Right lobe of liver (tissue), 6 donors: ENCODE data around the gene UBE2E2. TPM values are rescaled to one million over a fixed set of nuclear protein-coding genes. Genes with fewer than 3 reads are reported as not detected.

Source experiments
- ATAC-seq, 4 donors: fragments of 200-7000 bp; cut with Tn5 transposase; one replicate each; pipeline ENCODE4 v1.9.1; 2020; ENCODE audit warnings: mild to moderate bottlenecking in 4 of 4, moderate library complexity in 4 of 4
- DNase-seq, 3 donors: peaks; one replicate each; pipeline ENCODE4 v3.0.0-alpha.2; 2020
- H3K27ac ChIP-seq, 3 donors: fragments of 200-600 bp; one replicate each; pipeline ENCODE4 v1.8.0; 2022
- H3K27me3 ChIP-seq, 2 donors: fragments of 200-600 bp; one replicate each; pipeline ENCODE4 v1.8.0; 2022
- H3K36me3 ChIP-seq, 4 donors: fragments of 200-600 bp; sonication (generic) in 1 of 4; one replicate each; pipeline versions ENCODE4 v1.5.1 to v1.8.0; 2017 to 2022; ENCODE audit warnings: control low read depth in 1 of 4
- H3K4me1 ChIP-seq, 4 donors: fragments of 200-600 bp; sonication (generic) in 1 of 4; one replicate each; pipeline versions ENCODE4 v1.5.1 to v1.8.0; 2017 to 2022; ENCODE audit warnings: control low read depth in 1 of 4
- H3K4me3 ChIP-seq, 3 donors: fragments of 200-600 bp; one replicate each; pipeline ENCODE4 v1.8.0; 2022
- H3K9me3 ChIP-seq, 4 donors: fragments of 200-600 bp; sonication (generic) in 1 of 4; one replicate each; pipeline versions ENCODE4 v1.5.1 to v1.8.0; 2017 to 2022; ENCODE audit warnings: control low read depth in 1 of 4
- POLR2A ChIP-seq: fragments of 450-650 bp; IDR thresholded peaks from one replicate; pipeline ENCODE4 v1.6.1; 2017; ENCODE audit warnings: antibody characterized with exemption, mild to moderate bottlenecking
- WGBS: methylation state at CpG from one replicate; pipeline ENCODE4 v1.1.6; 2018; ENCODE audit warnings: low coverage, low lambda C conversion rate; ENCODE audit not compliant: insufficient coverage; ENCODE audit errors: missing lambda C conversion rate; 5-methylcytosine and 5-hydroxymethylcytosine counted together
- intact Hi-C, 2 donors: fragments of 100-400 bp; cut with DNase I; formaldehyde crosslinking; loops; one replicate each; pipeline versions ENCODE4 v1.11.2 to v1.14.1; 2022
- total RNA-seq, 6 experiments: library from RNA; depleted of rRNA in 2 of 6; stranded (reverse); fragments of >200 nt in 2 of 6; fragmentation: NEBNext Ultra II Directional in 3 of 6; extraction: Animal tissue kit (Norgen Biotek cat#: 25700) in 3 of 6; gene quantifications; one replicate each; pipeline versions ENCODE4 v1.1.0 to v1.2.4, GENCODE V29; 2016 to 2023
- TF ChIP-seq, protein P1 (sequence below), 4 donors: fragments of 200-600 bp in 3 of 4; fragments of 450-650 bp in 1 of 4; IDR thresholded peaks; one replicate each; pipeline versions ENCODE4 v1.5.1 to v1.8.0; 2016 to 2022; ENCODE audit warnings: antibody characterized with exemption in 4 of 4, mild to moderate bottlenecking in 2 of 4
- donor health status: DM: no; HTN: yes; CAD: no.
- donor health status: DM: no; HTN: no; CAD: no.
- donor health status: DM: no; HTN: no; CAD: no.
- donor health status: DM: no; HTN: yes; CAD: no.
- donor health status: DM: no; HTN: yes; CAD: no.

UBE2E2 gene
- total RNA-seq, 6 experiments from 2014 or later, result 17.2 to 29.1 (median 18.1) TPM

DNA sequence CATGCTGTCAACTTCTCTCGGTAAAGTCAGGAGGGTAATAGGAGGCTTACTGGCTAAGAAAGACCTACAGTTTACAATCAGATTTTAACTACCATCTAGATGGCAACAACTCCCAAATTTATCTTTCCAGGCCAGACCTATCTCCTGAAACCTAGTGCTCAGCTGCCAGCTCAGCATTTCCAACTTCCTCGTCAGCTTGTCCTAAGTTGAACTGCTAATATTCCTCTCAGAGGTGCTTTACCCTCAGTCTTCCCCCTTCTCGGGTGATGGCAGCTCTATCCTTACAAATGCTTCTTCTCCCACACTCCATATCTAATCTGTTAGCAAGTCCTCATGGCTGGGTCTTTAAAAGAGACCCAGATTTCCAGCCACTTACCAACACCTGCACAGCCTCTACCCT lies 36.9 kb upstream of the UBE2E2 start:
- TF ChIP-seq, protein P1, sequence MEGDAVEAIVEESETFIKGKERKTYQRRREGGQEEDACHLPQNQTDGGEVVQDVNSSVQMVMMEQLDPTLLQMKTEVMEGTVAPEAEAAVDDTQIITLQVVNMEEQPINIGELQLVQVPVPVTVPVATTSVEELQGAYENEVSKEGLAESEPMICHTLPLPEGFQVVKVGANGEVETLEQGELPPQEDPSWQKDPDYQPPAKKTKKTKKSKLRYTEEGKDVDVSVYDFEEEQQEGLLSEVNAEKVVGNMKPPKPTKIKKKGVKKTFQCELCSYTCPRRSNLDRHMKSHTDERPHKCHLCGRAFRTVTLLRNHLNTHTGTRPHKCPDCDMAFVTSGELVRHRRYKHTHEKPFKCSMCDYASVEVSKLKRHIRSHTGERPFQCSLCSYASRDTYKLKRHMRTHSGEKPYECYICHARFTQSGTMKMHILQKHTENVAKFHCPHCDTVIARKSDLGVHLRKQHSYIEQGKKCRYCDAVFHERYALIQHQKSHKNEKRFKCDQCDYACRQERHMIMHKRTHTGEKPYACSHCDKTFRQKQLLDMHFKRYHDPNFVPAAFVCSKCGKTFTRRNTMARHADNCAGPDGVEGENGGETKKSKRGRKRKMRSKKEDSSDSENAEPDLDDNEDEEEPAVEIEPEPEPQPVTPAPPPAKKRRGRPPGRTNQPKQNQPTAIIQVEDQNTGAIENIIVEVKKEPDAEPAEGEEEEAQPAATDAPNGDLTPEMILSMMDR (IDR thresholded peaks at IDR 0.05), result no peak
- no peak for TF ChIP-seq POLR2A
- Histone ChIP-seq H3K36me3 (no peaks in the 10 kb centered on the region), H3K4me3 (no peak overlapping the region), H3K27me3 (no peaks in the 10 kb centered on the region), H3K27ac (no peak overlapping the region), H3K9me3 (no peaks in the 10 kb centered on the region), H3K4me1 (no peaks in the 10 kb centered on the region)
- DNase-seq (no peak), ATAC-seq (peak in 1 of 4 donors; percentile 47)
- intact Hi-C loops, result no loop called here
- 40% methylated on average over 3 of the region's 3 CpGs for WGBS

DNA sequence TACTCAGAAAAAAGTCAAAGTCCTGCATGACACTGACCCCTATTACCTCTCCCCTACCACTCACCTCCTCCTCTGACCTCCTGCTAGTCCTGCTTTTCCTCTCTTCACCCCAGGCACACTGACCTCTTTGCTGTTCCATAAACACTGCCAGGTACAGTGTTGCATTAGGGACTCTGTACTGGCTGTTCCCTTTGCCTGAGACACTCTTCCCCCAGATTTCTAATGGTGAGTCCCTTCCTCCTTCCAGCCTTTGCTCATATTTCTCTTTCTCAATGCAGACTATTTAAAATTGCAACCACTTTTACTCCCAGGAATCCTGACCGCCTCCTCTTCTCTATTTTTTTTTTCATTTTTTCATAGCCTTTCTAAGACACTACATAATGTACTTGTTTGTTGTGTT lies 36.3 kb upstream of the UBE2E2 start:
- H3K36me3 ChIP-seq, result no peaks in the 10 kb centered on the region
- TF ChIP-seq, protein P1 (IDR thresholded peaks at IDR 0.05), result no peak
- TF ChIP-seq POLR2A, result no peak
- 60% methylated on average over 1 of the region's 1 CpG for WGBS
- H3K4me3 ChIP-seq, result no peak overlapping the region
- no peaks in the 10 kb centered on the region for H3K4me1 ChIP-seq
- DNase-seq (no peak), ATAC-seq (peak in 1 of 4 donors; percentile 61)
- H3K9me3 ChIP-seq, result no peaks in the 10 kb centered on the region
- H3K27ac ChIP-seq, result no peak overlapping the region
- intact Hi-C loops, result no loop called here
- no peaks in the 10 kb centered on the region for H3K27me3 ChIP-seq

DNA sequence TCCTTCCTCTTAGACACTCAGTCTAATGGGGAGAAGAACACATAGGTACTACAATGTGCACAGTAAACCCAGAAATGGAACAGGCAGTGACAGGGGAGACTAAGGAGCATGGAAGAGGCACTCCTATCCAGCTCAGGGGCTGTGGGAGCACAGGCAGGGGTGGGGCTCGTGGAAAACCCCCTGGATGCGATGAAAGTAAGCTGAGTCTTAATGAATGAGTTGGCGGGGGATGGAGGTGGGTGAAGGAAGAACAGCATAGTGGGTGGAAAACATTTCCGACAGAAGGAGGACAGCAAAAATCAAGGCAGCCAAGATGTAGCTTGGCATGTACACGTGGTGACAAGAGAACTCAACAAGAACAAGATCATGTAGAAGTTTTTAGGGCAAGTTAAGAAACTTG lies 33.6 kb upstream of the UBE2E2 start:
- no peak for DNase-seq
- H3K36me3 ChIP-seq, result no peaks in the 10 kb centered on the region
- no peaks in the 10 kb centered on the region for H3K27me3 ChIP-seq
- no peak for ATAC-seq
- H3K4me3 ChIP-seq, result no peak overlapping the region
- intact Hi-C loops, result no loop called here
- H3K9me3 ChIP-seq, result no peaks in the 10 kb centered on the region
- WGBS, result 54% methylated on average over 4 of the region's 5 CpGs
- no peak overlapping the region for H3K27ac ChIP-seq
- H3K4me1 ChIP-seq, result no peaks in the 10 kb centered on the region
- TF ChIP-seq, protein P1 (IDR thresholded peaks at IDR 0.05), result no peak
- no peak for TF ChIP-seq POLR2A

DNA sequence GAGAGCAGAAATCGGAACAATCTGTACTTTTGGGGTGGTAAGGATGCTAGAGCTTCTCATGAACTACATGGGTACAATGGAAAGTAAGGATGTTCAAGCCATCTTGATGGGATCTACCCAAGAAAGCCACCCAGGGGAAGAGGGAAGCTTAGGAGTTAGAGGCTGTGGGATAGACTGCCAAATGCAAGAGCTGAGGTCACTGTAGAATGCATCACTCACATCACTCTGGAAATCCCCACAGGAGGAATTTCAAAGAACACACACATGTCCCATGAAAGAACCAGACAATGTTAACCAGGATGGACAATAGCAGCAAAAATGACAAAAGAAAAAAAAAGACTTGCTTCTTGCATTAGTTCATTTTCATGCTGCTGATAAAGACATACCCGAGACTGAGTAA lies 32.8 kb upstream of the UBE2E2 start:
- intact Hi-C loops, result no loop called here
- no peak overlapping the region for H3K27ac ChIP-seq
- H3K36me3 ChIP-seq, result no peaks in the 10 kb centered on the region
- no peak overlapping the region for H3K4me3 ChIP-seq
- DNase-seq, result no peak
- TF ChIP-seq, protein P1 (IDR thresholded peaks at IDR 0.05), result no peak
- no peak for TF ChIP-seq POLR2A
- WGBS, result 49% methylated on average over 2 of the region's 2 CpGs
- ATAC-seq, result peak in 1 of 4 donors; percentile 30
- H3K4me1 ChIP-seq, result no peaks in the 10 kb centered on the region
- no peaks in the 10 kb centered on the region for H3K27me3 ChIP-seq
- H3K9me3 ChIP-seq, result no peaks in the 10 kb centered on the region

- Histone ChIP-seq H3K4me3 (no peak overlapping the region), H3K27me3 (no peaks in the 10 kb centered on the region), H3K9me3 (no peaks in the 10 kb centered on the region), H3K4me1 (no peaks in the 10 kb centered on the region), H3K27ac (no peak overlapping the region), H3K36me3 (no peaks in the 10 kb centered on the region)
- TF ChIP-seq POLR2A, result no peak
- TF ChIP-seq, protein P1 (IDR thresholded peaks at IDR 0.05), result no peak
- DNase-seq (no peak), ATAC-seq (peak in 1 of 4 donors; percentile 61)
- intact Hi-C loops, result no loop called here
- 65% methylated on average over 2 of the region's 2 CpGs for WGBS
Observed at GRCh38 chr3:23172059-23172458, 31.1 kb upstream of the UBE2E2 start.
